Measurements from ENCODE around the gene UBL4A.

Gene UBL4A

DNA sequence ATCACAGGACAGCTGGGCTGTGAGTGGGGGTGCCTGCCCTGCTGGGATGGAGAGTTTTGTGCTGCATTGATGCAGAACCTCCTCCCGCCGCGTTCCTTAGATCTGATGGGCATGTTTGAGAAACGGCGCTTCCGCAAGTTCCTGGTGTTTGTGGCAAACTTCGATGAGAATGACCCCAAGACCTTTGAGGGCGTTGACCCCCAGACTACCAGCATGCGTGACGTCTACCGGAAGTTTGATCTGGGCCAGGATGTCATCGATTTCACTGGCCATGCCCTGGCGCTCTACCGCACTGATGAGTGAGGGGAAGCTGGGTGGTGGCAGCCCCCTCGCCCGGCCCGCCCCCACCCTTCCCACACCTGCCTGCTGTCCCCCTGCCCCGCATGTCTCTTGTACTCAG is 46.6 kb downstream of the UBL4A start:
- DNase-seq (ENCODE audit: low read depth in 2 of 2) = no peak

DNA sequence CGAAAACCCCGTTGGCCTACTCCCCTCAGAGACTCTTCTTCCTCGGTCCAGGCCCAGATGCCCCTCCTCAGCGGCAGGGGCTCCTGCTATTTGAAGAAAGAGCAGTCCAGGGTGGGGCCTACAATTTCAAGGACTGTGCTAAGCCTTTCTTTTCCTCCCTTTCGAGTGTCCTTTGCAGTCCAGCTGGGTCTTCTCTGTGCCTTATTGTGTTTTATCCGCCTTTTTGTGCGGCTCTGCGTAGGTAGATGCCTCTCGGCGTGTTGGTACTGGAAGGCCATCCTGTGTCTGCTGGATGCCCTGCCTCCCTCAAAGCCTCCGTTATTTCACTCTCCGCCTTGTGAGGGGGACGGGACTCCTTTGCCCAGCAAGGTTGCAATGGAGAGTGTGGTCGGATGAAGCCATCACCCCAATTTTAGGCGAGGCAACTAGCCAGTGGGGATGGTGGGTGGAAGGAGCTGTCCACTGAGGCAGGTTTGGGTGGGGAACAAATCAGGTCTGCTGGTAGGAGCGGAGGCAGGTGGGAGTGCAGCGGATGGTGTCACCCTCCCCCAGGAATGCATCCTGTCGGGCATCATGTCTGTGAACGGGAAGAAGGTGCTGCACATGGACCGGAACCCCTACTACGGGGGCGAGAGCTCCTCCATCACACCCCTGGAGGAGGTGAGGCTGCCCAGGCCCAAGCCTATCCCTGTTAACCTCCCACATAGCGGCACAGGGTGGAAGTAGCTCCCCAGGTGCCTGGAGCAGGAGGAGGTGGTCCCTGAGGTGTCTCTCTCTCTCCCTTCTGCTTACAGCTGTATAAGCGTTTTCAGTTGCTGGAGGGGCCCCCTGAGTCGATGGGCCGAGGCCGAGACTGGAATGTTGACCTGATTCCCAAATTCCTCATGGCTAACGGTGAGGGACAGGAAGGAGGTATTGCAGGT is 48.2 kb downstream of the UBL4A start:
- DNase-seq (ENCODE audit: low read depth in 2 of 2) = no peak

GRCh38 chrX:154436983-154437752 is 49.2 kb downstream of the UBL4A start, which contains the start of gene GDI1:
Gene GDI1, plus strand, starts transcription at chrX:154437154. Its CDS starts 101 bp downstream, at chrX:154437255.
- peak in 1 of 2 donors; percentile 24 for DNase-seq (ENCODE audit: low read depth in 2 of 2)

DNA sequence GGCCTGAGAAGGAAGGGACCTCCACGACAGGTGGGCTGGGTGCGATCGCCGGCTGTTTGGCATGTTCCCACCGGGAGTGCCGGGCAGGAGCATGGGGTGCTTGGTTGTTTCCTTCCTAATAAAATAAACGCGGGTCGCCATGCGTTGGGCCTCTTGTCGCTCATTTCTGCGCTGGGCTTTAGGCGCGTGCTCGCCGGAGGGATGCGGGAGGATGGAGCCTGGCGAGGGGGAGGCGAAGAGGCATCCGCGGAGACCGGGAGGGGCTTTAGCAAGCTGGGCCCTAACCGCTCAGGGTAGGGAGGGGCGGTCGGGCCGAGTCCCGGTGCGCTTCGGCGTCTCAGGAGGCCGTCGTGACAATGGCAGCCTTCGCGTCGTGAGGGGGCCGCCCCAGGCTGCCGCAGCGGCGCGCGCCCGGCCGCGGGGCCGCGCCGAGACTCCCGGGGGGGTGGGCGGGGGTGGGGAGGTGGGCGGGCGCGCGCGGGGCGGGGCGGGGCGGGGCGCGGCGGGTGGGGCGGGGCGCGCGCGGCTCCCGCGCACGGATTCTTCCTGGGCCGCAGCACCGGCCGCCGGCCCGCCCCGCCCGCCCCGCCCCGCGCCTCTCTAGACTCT is 49.9 kb downstream of the UBL4A start:
- no peak for DNase-seq (ENCODE audit: low read depth in 2 of 2)

- DNase-seq (ENCODE audit: low read depth in 2 of 2) = no peak
Measured at GRCh38 chrX:154435171-154435733, 51.2 kb downstream of the UBL4A start.

- no peak for DNase-seq (ENCODE audit: low read depth in 2 of 2)
Measured at GRCh38 chrX:154434394-154435168, 51.8 kb downstream of the UBL4A start.
